IMR-90 (cell line): Measurements from ENCODE around the gene GSTT4. TPM values are rescaled to one million over a fixed set of nuclear protein-coding genes. Genes with fewer than 3 reads are reported as not detected.
"Not testable (repeated sequence)": the region's sequence is repeated elsewhere in the genome, so short reads cannot be mapped to it uniquely, and the experiment has no call there.

Experiments
- ATAC-seq: fragments of 200-7000 bp; cut with Tn5 transposase; 2 replicates; pipeline ENCODE4 v1.9.1; 2020; ENCODE audit warnings: low read depth, mild to moderate bottlenecking, moderate library complexity
- BruUV-seq: library from RNA; stranded (reverse); fragments of 400-500 nt; replicated peaks from 2 replicates; lab custom pipeline; 2021; lab: Mats Ljungman, UMichigan
- CTCF ChIA-PET: fragments of 300-600 bp; formaldehyde crosslinking; extraction: SDS; loops from one replicate; lab custom pipeline; 2021; ENCODE audit warnings: antibody characterized with exemption; lab: Yijun Ruan, JAX
- POLR2A ChIA-PET: fragments of 300-600 bp; sonication (Branson Sonifier 250); formaldehyde crosslinking; loops from one replicate; lab custom pipeline; 2022; ENCODE audit warnings: antibody characterized with exemption; ENCODE audit not compliant: unreplicated experiment; lab: Charles Lee
- DNase-seq: peaks from one replicate; pipeline ENCODE4 v3.0.0; 2013
- H2AFZ ChIP-seq: replicated peaks from 2 replicates; pipeline ENCODE3; 2013; ENCODE audit warnings: low read length, mild to moderate bottlenecking; ENCODE audit not compliant: poor library complexity
- H2AK5ac ChIP-seq: 2 replicates; pipeline ENCODE4 v1.6.1; 2013; ENCODE audit warnings: low read depth, low read length, inconsistent platforms
- H2AK9ac ChIP-seq: replicated peaks from 2 replicates; pipeline ENCODE3; 2013; ENCODE audit warnings: mild to moderate bottlenecking, low read depth, low read length, moderate library complexity; ENCODE audit not compliant: poor library complexity
- H2BK120ac ChIP-seq: 2 replicates; pipeline ENCODE4 v1.6.1; 2013; ENCODE audit warnings: low read depth, low read length, inconsistent platforms
- H2BK15ac ChIP-seq: 3 replicates; pipeline ENCODE4 v1.6.1; 2013; ENCODE audit warnings: low read depth, low read length, inconsistent platforms
- H2BK20ac ChIP-seq: 2 replicates; pipeline ENCODE4 v1.6.1; 2013; ENCODE audit warnings: low read depth, mild to moderate bottlenecking, inconsistent platforms, low read length, moderate library complexity
- H2BK5ac ChIP-seq: 2 replicates; pipeline ENCODE4 v1.6.1; 2013; ENCODE audit warnings: mild to moderate bottlenecking, low read depth, low read length, inconsistent platforms; ENCODE audit not compliant: poor library complexity, severe bottlenecking
- H3K14ac ChIP-seq: replicated peaks from 2 replicates; pipeline ENCODE4 v1.6.1; 2013; ENCODE audit warnings: low read depth, low read length, inconsistent platforms
- H3K18ac ChIP-seq: 2 replicates; pipeline ENCODE4 v1.6.1; 2013; ENCODE audit warnings: low read depth, low read length, control low read depth
- H3K23ac ChIP-seq: 2 replicates; pipeline ENCODE4 v1.6.1; 2013; ENCODE audit warnings: low read depth, low read length, inconsistent platforms
- H3K27ac ChIP-seq: 2 replicates; pipeline ENCODE4 v1.5.1; 2013; ENCODE audit warnings: mild to moderate bottlenecking, control low read depth, low read length; ENCODE audit not compliant: insufficient read depth
- H3K27me3 ChIP-seq: 2 replicates; pipeline ENCODE4 v1.6.1; 2013; ENCODE audit warnings: low read length; ENCODE audit not compliant: control insufficient read depth, insufficient read depth
- H3K36me3 ChIP-seq: 2 replicates; pipeline ENCODE4 v1.6.1; 2013; ENCODE audit warnings: low read length, mixed read lengths; ENCODE audit not compliant: control insufficient read depth, insufficient read depth
- H3K4ac ChIP-seq: 2 replicates; pipeline ENCODE4 v1.6.1; 2013; ENCODE audit warnings: low read depth, low read length, inconsistent platforms
- H3K4me1 ChIP-seq: 2 replicates; pipeline ENCODE4 v1.6.1; 2013; ENCODE audit warnings: low read length, mixed read lengths; ENCODE audit not compliant: control insufficient read depth, insufficient read depth
- H3K4me2 ChIP-seq: 2 replicates; pipeline ENCODE4 v1.6.1; 2013; ENCODE audit warnings: low read depth, mild to moderate bottlenecking, control low read depth, low read length, moderate library complexity
- H3K4me3 ChIP-seq: 2 replicates; pipeline ENCODE4 v1.5.1; 2013; ENCODE audit warnings: low read depth, mild to moderate bottlenecking, control low read depth, low read length, moderate library complexity; ENCODE audit not compliant: insufficient read depth
- H3K56ac ChIP-seq: 2 replicates; pipeline ENCODE4 v1.6.1; 2013; ENCODE audit warnings: low read length, inconsistent platforms; ENCODE audit not compliant: insufficient read depth; ENCODE audit errors: extremely low read depth
- H3K79me1 ChIP-seq, 2 experiments: 2 replicates each; pipeline ENCODE4 v1.6.1; 2013; ENCODE audit warnings: low read length in 2 of 2, inconsistent platforms in 1 of 2, low read depth in 1 of 2
- H3K9ac ChIP-seq: 2 replicates; pipeline ENCODE4 v1.6.1; 2013; ENCODE audit warnings: low read depth, low read length, control low read depth
- H3K9me1 ChIP-seq: 2 replicates; pipeline ENCODE4 v1.6.1; 2013; ENCODE audit warnings: low read length, inconsistent platforms; ENCODE audit not compliant: insufficient read depth
- H3K9me3 ChIP-seq: 2 replicates; pipeline ENCODE4 v1.6.1; 2013; ENCODE audit warnings: low read length; ENCODE audit not compliant: control insufficient read depth, insufficient read depth
- H4K20me1 ChIP-seq: 2 replicates; pipeline ENCODE4 v1.6.1; 2013; ENCODE audit warnings: low read length, inconsistent platforms; ENCODE audit not compliant: insufficient read depth
- H4K5ac ChIP-seq: 2 replicates; pipeline ENCODE4 v1.6.1; 2013; ENCODE audit warnings: mild to moderate bottlenecking, low read depth, low read length, control low read depth
- H4K8ac ChIP-seq, 2 experiments: 2 replicates each; pipeline ENCODE4 v1.6.1; 2013; ENCODE audit warnings: low read depth in 2 of 2, low read length in 2 of 2, control low read depth in 1 of 2, inconsistent platforms in 1 of 2
- H4K91ac ChIP-seq: 2 replicates; pipeline ENCODE4 v1.6.1; 2013; ENCODE audit warnings: low read depth, low read length, inconsistent platforms; ENCODE audit not compliant: insufficient read depth
- WGBS, 2 experiments: methylation state at CpG; one replicate each; pipeline versions ENCODE4 v1.1.5 to v1.1.7; 2013; ENCODE audit warnings: missing lambda C conversion rate in 2 of 2; ENCODE audit not compliant: insufficient read length in 1 of 2; ENCODE audit errors: extremely low coverage in 2 of 2; 5-methylcytosine and 5-hydroxymethylcytosine counted together
- dilution Hi-C: fragments of 300-500 bp; cut with HindIII; formaldehyde crosslinking; loops from one replicate; pipeline ENCODE4 v1.14.3; 2018; ENCODE audit warnings: low sequenced_read_pairs; ENCODE audit not compliant: unreplicated experiment
- in situ Hi-C: fragments of 300-500 bp; cut with MboI; formaldehyde crosslinking; loops from 3 replicates; pipeline ENCODE4 v1.14.3; 2019; ENCODE audit warnings: low sequenced_read_pairs, inconsistent platforms, mixed read lengths
- intact Hi-C: fragments of 100-400 bp; cut with micrococcal nuclease; formaldehyde crosslinking; loops from 2 replicates; pipeline ENCODE4 v1.10.0; 2022
- polyA plus RNA-seq, 3 experiments: library from polyadenylated mRNA; depleted of rRNA; stranded (reverse); fragments of >200 nt; gene quantifications; 2 replicates each; pipeline ENCODE4 v1.2.3, GENCODE V29; 2012; ENCODE audit warnings: low replicate concordance in 1 of 3
- total RNA-seq: library from RNA; depleted of rRNA; stranded (reverse); fragments of >200 nt; gene quantifications from 2 replicates; pipeline ENCODE4 v1.2.3, GENCODE V29; 2012

The GSTT4 gene
- total and polyA plus RNA-seq, 2 of the 4 experiments (the other 2 are of a cell fraction) = not detected

DNA sequence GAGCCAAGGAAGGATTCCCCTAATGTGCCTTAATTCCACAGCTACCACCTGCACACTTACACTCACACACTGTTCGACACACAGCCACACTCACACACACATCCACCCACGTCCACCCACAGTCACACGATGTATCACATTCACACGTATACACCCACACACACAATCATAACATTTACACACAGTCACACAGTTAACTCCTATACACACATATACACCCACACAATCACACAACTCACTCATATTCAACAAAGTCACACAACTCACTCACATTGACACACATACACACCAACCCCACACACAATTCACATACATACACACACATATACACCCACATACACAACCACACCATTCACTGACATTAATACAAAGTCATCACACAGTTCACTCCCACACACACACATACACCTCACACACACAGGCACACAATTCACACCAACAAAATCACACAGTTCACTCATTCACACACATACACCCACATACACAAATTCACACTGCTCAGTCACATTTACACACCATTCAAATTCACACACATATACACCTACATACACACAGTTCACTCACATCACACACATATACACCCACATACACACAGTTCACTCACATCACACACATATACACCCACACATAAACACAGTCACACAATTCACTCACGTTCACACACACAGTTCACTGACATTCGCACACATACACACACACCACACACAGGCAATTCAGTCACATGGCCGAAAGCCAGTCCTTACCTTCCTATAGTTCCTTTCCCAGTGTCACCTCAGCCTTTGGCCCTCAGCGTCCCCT lies 50.9 kb downstream of the GSTT4 start:
- H3K18ac ChIP-seq, H3K36me3 ChIP-seq, H3K9ac ChIP-seq, H3K79me1 ChIP-seq, H3K4me1 ChIP-seq, H3K56ac ChIP-seq, H4K20me1 ChIP-seq, POLR2A ChIA-PET, CTCF ChIA-PET, H3K14ac ChIP-seq, H3K4me3 ChIP-seq, H2AK5ac ChIP-seq, DNase-seq, H2BK20ac ChIP-seq, H4K8ac ChIP-seq, H3K9me3 ChIP-seq, H3K9me1 ChIP-seq, H4K91ac ChIP-seq, H3K4ac ChIP-seq, dilution Hi-C loops, H4K5ac ChIP-seq, BruUV-seq, in situ Hi-C loops, H2AK9ac ChIP-seq, H2BK120ac ChIP-seq, H2AFZ ChIP-seq, H3K4me2 ChIP-seq, H3K27me3 ChIP-seq, H3K23ac ChIP-seq, H2BK15ac ChIP-seq, H3K27ac ChIP-seq, ATAC-seq: not testable (repeated sequence)
- 80% methylated on average over 4 of the region's 8 CpGs; no CpG with 5 or more reads in 1 of the 2 experiments for WGBS, 2 experiments
- peak overlapping the region; percentile 33 for H2BK5ac ChIP-seq
- intact Hi-C loops = loop anchor here (10.0 kb wide), 3 partner anchors 90 to 410 kb away; partner anchors contain the start of gene MMP11

DNA sequence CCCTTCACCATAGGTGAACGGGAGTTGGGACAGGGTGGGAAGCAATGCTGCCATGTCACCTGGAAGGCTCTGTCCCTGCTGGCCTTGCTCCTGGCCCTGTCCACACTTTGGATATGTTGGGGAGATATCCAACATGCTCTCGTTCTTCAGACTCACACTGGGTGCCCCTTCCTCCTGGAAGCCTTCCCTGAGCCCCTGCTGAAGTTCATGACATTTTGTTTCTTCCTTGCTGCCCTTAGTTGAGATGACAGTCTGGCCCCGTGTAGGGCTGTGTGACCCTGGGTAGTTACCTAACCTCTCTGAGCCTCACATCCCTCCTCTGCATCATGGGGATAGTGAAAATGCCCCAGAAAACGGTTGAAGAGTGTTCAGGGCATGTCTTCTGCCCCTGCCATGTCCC lies 51.8 kb downstream of the GSTT4 start:
- in situ Hi-C loops, H3K18ac ChIP-seq: not testable (repeated sequence)

More for the DNA sequence above, 51.8 kb downstream of the GSTT4 start:
- H3K9me3 ChIP-seq, H3K56ac ChIP-seq, POLR2A ChIA-PET, H4K5ac ChIP-seq, H2AK9ac ChIP-seq, CTCF ChIA-PET, H2BK5ac ChIP-seq, H3K27ac ChIP-seq, H3K14ac ChIP-seq, ATAC-seq, H4K20me1 ChIP-seq, H4K91ac ChIP-seq, H2AK5ac ChIP-seq, H2BK15ac ChIP-seq, H3K4me2 ChIP-seq, H2AFZ ChIP-seq, H3K4ac ChIP-seq, H3K4me3 ChIP-seq, H3K36me3 ChIP-seq, H2BK120ac ChIP-seq, H3K9ac ChIP-seq, dilution Hi-C loops, DNase-seq, H2BK20ac ChIP-seq, BruUV-seq, H3K4me1 ChIP-seq, H3K9me1 ChIP-seq, H3K79me1 ChIP-seq, H4K8ac ChIP-seq, H3K27me3 ChIP-seq, H3K23ac ChIP-seq: not testable (repeated sequence)
- no CpG with 5 or more reads among the region's 4 CpGs for WGBS, 2 experiments
- intact Hi-C loops = loop anchor here (10.0 kb wide), 3 partner anchors 89 to 409 kb away; partner anchors contain the start of gene MMP11
